Mesendoderm (in vitro differentiated cells): ENCODE results near the gene SNTG2.

Experiments used
- DNase-seq: peaks from one replicate; pipeline ENCODE4 v3.0.0; 2013
- H2AK5ac ChIP-seq: 2 replicates; pipeline ENCODE4 v1.6.1; 2013; ENCODE audit warnings: low read length, inconsistent platforms
- H2BK120ac ChIP-seq: 2 replicates; pipeline ENCODE4 v1.6.1; 2013; ENCODE audit warnings: low read depth, mild to moderate bottlenecking, low read length, moderate library complexity, mixed read lengths
- H2BK15ac ChIP-seq: replicated peaks from 2 replicates; pipeline ENCODE4 v1.6.1; 2013; ENCODE audit warnings: low read depth, mild to moderate bottlenecking, moderate library complexity
- H2BK5ac ChIP-seq: 2 replicates; pipeline ENCODE4 v1.6.1; 2013; ENCODE audit warnings: low read length, inconsistent platforms
- H3K18ac ChIP-seq: 2 replicates; pipeline ENCODE4 v1.6.1; 2013; ENCODE audit warnings: mild to moderate bottlenecking, low read length, mixed read lengths
- H3K23ac ChIP-seq: one replicate; pipeline ENCODE4 v1.6.1; 2013; ENCODE audit warnings: low read length
- H3K27ac ChIP-seq: 2 replicates; pipeline ENCODE4 v1.5.1; 2013; ENCODE audit warnings: low read depth, mild to moderate bottlenecking, inconsistent platforms, low read length, moderate library complexity
- H3K27me3 ChIP-seq: 2 replicates; pipeline ENCODE4 v1.6.1; 2013; ENCODE audit warnings: low read length, control low read depth, mild to moderate bottlenecking, inconsistent platforms; ENCODE audit not compliant: insufficient read depth, poor library complexity
- H3K36me3 ChIP-seq: 2 replicates; pipeline ENCODE4 v1.6.1; 2013; ENCODE audit warnings: low read length, inconsistent platforms; ENCODE audit not compliant: control insufficient read depth, insufficient read depth
- H3K4ac ChIP-seq: one replicate; pipeline ENCODE4 v1.6.1; 2013; ENCODE audit warnings: low read depth, mild to moderate bottlenecking, low read length, moderate library complexity
- H3K4me1 ChIP-seq: 2 replicates; pipeline ENCODE4 v1.6.1; 2013; ENCODE audit warnings: low read depth, low read length, inconsistent platforms; ENCODE audit not compliant: control insufficient read depth
- H3K4me2 ChIP-seq: 2 replicates; pipeline ENCODE4 v1.6.1; 2013; ENCODE audit warnings: low read length
- H3K4me3 ChIP-seq: 2 replicates; pipeline ENCODE4 v1.5.1; 2013; ENCODE audit warnings: mild to moderate bottlenecking, low read length
- H3K56ac ChIP-seq: one replicate; pipeline ENCODE4 v1.6.1; 2013; ENCODE audit warnings: low read length
- H3K79me1 ChIP-seq: 2 replicates; pipeline ENCODE4 v1.6.1; 2013; ENCODE audit warnings: low read length, inconsistent platforms
- H3K79me2 ChIP-seq: 2 replicates; pipeline ENCODE4 v1.6.1; 2013; ENCODE audit warnings: mild to moderate bottlenecking, low read length; ENCODE audit not compliant: control insufficient read depth, insufficient read depth
- H3K9ac ChIP-seq: 2 replicates; pipeline ENCODE4 v1.6.1; 2013; ENCODE audit warnings: low read length, inconsistent platforms
- H4K5ac ChIP-seq: one replicate; pipeline ENCODE4 v1.6.1; 2013; ENCODE audit warnings: low read length
- H4K8ac ChIP-seq: one replicate; pipeline ENCODE4 v1.6.1; 2013; ENCODE audit warnings: low read depth, mild to moderate bottlenecking, control low read depth, low read length, moderate library complexity
- WGBS: extraction: QIAGEN DNeasy Blood & Tissue Kit; methylation state at CpG from one replicate; pipeline ENCODE4 v1.1.7; 2013; ENCODE audit warnings: low lambda C conversion rate, missing lambda C conversion rate; ENCODE audit not compliant: insufficient coverage; ENCODE audit errors: extremely low coverage; 5-methylcytosine and 5-hydroxymethylcytosine counted together

Gene SNTG2

GRCh38 chr2:1078326-1078725, 127.7 kb downstream of the SNTG2 start:
- H3K56ac ChIP-seq: no peak overlapping the region
- no CpG with 5 or more reads among the region's 10 CpGs for WGBS
- H2BK5ac ChIP-seq: no peak overlapping the region

DNA sequence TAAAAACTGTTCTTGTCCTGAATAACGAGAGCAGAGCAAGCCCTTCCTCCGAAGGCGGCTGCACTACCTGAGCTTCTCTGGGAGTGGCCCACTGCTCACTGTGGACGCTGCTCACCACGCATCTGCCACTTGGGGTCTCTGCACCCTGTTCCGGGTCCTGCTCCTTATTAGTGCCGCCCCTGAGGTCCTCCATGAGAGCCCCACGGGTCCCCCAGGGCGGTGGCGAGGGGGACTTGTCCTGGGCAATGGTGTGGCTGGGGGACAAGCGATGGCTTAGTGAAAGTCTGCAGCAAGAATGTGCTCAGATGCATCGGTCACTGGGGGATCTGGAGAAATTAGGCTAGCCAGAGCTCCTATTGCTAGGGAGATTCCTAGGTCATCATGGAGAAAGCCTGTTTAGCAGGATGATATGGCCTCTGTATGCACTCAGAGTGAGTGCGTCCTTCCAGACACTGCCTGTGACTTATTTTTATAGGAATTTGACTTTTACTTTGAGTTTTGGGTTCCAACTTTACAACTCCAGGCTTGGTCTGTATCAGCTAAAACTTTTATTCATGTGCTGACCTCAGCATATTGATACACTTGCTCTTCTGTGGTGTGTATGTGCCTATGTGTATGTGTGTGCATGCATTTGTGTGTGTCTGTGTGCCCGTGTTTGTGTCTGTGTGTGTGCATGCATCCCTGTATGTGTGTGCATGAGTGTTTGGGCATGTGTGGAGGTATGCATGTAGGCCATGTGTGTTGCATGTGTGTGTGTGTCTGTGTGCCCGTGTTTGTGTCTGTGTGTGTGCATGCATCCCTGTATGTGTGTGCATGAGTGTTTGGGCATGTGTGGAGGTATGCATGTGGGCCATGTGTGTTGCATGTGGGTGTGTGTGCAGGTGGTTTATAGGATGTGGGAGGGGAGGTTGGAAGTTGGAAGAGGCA, 129.5 kb downstream of the SNTG2 start:
- H3K27ac ChIP-seq: no peak overlapping the region
- no peak overlapping the region for H4K5ac ChIP-seq
- H3K36me3 ChIP-seq: no peaks in the 10 kb centered on the region
- H4K8ac ChIP-seq: no peak overlapping the region
- WGBS: no CpG with 5 or more reads among the region's 15 CpGs
- no peak for DNase-seq
- H3K23ac ChIP-seq: no peak overlapping the region
- no peak overlapping the region for H3K4me2 ChIP-seq
- no peak overlapping the region for H3K9ac ChIP-seq
- H3K27me3 ChIP-seq: no peaks in the 10 kb centered on the region
- H3K56ac ChIP-seq: no peak overlapping the region
- no peaks in the 10 kb centered on the region for H3K79me2 ChIP-seq
- H2BK120ac ChIP-seq: no peak overlapping the region
- H2BK15ac ChIP-seq: no peak overlapping the region
- no peak overlapping the region for H3K4ac ChIP-seq
- no peak overlapping the region for H2AK5ac ChIP-seq
- H3K4me1 ChIP-seq: no peaks in the 10 kb centered on the region
- H2BK5ac ChIP-seq: no peak overlapping the region
- H3K79me1 ChIP-seq: no peaks in the 10 kb centered on the region
- H3K18ac ChIP-seq: no peak overlapping the region
- H3K4me3 ChIP-seq: no peak overlapping the region

More at GRCh38 chr2:1078326-1078725, 127.7 kb downstream of the SNTG2 start:
- H2BK120ac ChIP-seq: no peak overlapping the region
- H3K4me1 ChIP-seq: no peaks in the 10 kb centered on the region
- no peaks in the 10 kb centered on the region for H3K79me2 ChIP-seq
- no peak for DNase-seq
- H3K27me3 ChIP-seq: no peaks in the 10 kb centered on the region
- no peak overlapping the region for H3K4me3 ChIP-seq
- no peak overlapping the region for H3K4ac ChIP-seq
- H3K9ac ChIP-seq: no peak overlapping the region
- no peak overlapping the region for H3K27ac ChIP-seq
- no peak overlapping the region for H2BK15ac ChIP-seq
- no peak overlapping the region for H3K4me2 ChIP-seq
- H3K36me3 ChIP-seq: no peaks in the 10 kb centered on the region
- no peak overlapping the region for H4K8ac ChIP-seq
- H3K18ac ChIP-seq: no peak overlapping the region
- no peak overlapping the region for H4K5ac ChIP-seq
- H3K23ac ChIP-seq: no peak overlapping the region
- no peaks in the 10 kb centered on the region for H3K79me1 ChIP-seq
- no peak overlapping the region for H2AK5ac ChIP-seq

- H3K36me3 ChIP-seq: no peaks in the 10 kb centered on the region
- no peak overlapping the region for H3K18ac ChIP-seq
- H2BK5ac ChIP-seq: no peak overlapping the region
- no peaks in the 10 kb centered on the region for H3K79me2 ChIP-seq
- H2BK15ac ChIP-seq: no peak overlapping the region
- H3K79me1 ChIP-seq: no peaks in the 10 kb centered on the region
- no peak for DNase-seq
- WGBS: no CpG with 5 or more reads among the region's 14 CpGs
- no peak overlapping the region for H2AK5ac ChIP-seq
- H4K8ac ChIP-seq: no peak overlapping the region
- no peak overlapping the region for H3K23ac ChIP-seq
- no peak overlapping the region for H3K4ac ChIP-seq
- no peak overlapping the region for H4K5ac ChIP-seq
- no peak overlapping the region for H3K27ac ChIP-seq
- H3K56ac ChIP-seq: no peak overlapping the region
- H3K27me3 ChIP-seq: no peaks in the 10 kb centered on the region
- no peak overlapping the region for H3K4me3 ChIP-seq
- H2BK120ac ChIP-seq: no peak overlapping the region
- no peak overlapping the region for H3K4me2 ChIP-seq
- no peak overlapping the region for H3K9ac ChIP-seq
- H3K4me1 ChIP-seq: no peaks in the 10 kb centered on the region
These were observed 131.0 kb downstream of the SNTG2 start for GRCh38 chr2:1081451-1082225.

- H3K36me3 ChIP-seq: no peaks in the 10 kb centered on the region
- no peak overlapping the region for H2BK15ac ChIP-seq
- no peak overlapping the region for H4K5ac ChIP-seq
- H3K9ac ChIP-seq: no peak overlapping the region
- no peak overlapping the region for H3K4me2 ChIP-seq
- H3K4ac ChIP-seq: no peak overlapping the region
- no peaks in the 10 kb centered on the region for H3K79me1 ChIP-seq
- H3K27me3 ChIP-seq: no peaks in the 10 kb centered on the region
- H3K4me1 ChIP-seq: no peaks in the 10 kb centered on the region
- H3K18ac ChIP-seq: no peak overlapping the region
- H3K56ac ChIP-seq: no peak overlapping the region
- H3K79me2 ChIP-seq: no peaks in the 10 kb centered on the region
- WGBS: no CpG with 5 or more reads among the region's 17 CpGs
- no peak overlapping the region for H3K27ac ChIP-seq
- no peak overlapping the region for H4K8ac ChIP-seq
- H2AK5ac ChIP-seq: no peak overlapping the region
- DNase-seq: peak; percentile 29
- H2BK5ac ChIP-seq: no peak overlapping the region
- no peak overlapping the region for H3K23ac ChIP-seq
- H3K4me3 ChIP-seq: no peak overlapping the region
- no peak overlapping the region for H2BK120ac ChIP-seq
These were observed 132.0 kb downstream of the SNTG2 start for GRCh38 chr2:1082456-1083205.

GRCh38 chr2:1088192-1088860, 137.7 kb downstream of the SNTG2 start:
- no peak for DNase-seq
- H3K79me1 ChIP-seq: no peaks in the 10 kb centered on the region

More at GRCh38 chr2:1088192-1088860, 137.7 kb downstream of the SNTG2 start:
- no CpG with 5 or more reads among the region's 6 CpGs for WGBS
- H2BK15ac ChIP-seq: no peak overlapping the region
- H3K9ac ChIP-seq: no peak overlapping the region
- no peak overlapping the region for H3K56ac ChIP-seq
- no peak overlapping the region for H3K18ac ChIP-seq
- no peaks in the 10 kb centered on the region for H3K4me1 ChIP-seq
- H2AK5ac ChIP-seq: no peak overlapping the region
- no peaks in the 10 kb centered on the region for H3K27me3 ChIP-seq
- H3K4me2 ChIP-seq: no peak overlapping the region
- no peak overlapping the region for H3K27ac ChIP-seq
- H2BK120ac ChIP-seq: no peak overlapping the region
- H2BK5ac ChIP-seq: no peak overlapping the region
- H3K4ac ChIP-seq: no peak overlapping the region
- H3K23ac ChIP-seq: no peak overlapping the region
- no peaks in the 10 kb centered on the region for H3K79me2 ChIP-seq
- H3K36me3 ChIP-seq: no peaks in the 10 kb centered on the region
- no peak overlapping the region for H4K5ac ChIP-seq
- no peak overlapping the region for H3K4me3 ChIP-seq
- H4K8ac ChIP-seq: no peak overlapping the region
